H1 (cell line): ENCODE measurements around the gene MTF2. TPM values are rescaled to one million over a fixed set of nuclear protein-coding genes. Genes with fewer than 3 reads are reported as not detected.

ENCODE experiments used
- CTCF ChIA-PET: fragments of 300-600 bp; sonication (Branson Sonifier 250); formaldehyde crosslinking; loops from one replicate; lab custom pipeline; 2021; ENCODE audit not compliant: partially characterized antibody; lab: Charles Lee
- POLR2A ChIA-PET: fragments of 300-600 bp; sonication (Branson Sonifier 250); formaldehyde crosslinking; loops from one replicate; lab custom pipeline; 2021; ENCODE audit warnings: inconsistent platforms; ENCODE audit not compliant: partially characterized antibody; lab: Charles Lee
- DNase-seq, 2 experiments: peaks; one replicate each; pipeline versions ENCODE4 v3.0.0 to v3.0.0-alpha.2; 2010 to 2022; ENCODE audit warnings: low spot score in 2 of 2, low read depth in 1 of 2, mixed read lengths in 1 of 2
- FAIRE-seq: peaks from 2 replicates; lab custom pipeline; 2011; peaks lifted over from hg19 to GRCh38; lab: Jason Lieb, UNC
- H2AFZ ChIP-seq: 2 replicates; pipeline ENCODE4 v1.8.1; 2012; ENCODE audit warnings: low read length, inconsistent platforms
- H2AK5ac ChIP-seq: 2 replicates; pipeline ENCODE4 v1.6.1; 2013; ENCODE audit warnings: low read depth, low read length
- H2BK120ac ChIP-seq: replicated peaks from 2 replicates; pipeline ENCODE3; 2013; ENCODE audit warnings: low read depth, low read length, inconsistent platforms
- H2BK12ac ChIP-seq: 2 replicates; pipeline ENCODE4 v1.6.1; 2013; ENCODE audit warnings: low read depth, low read length
- H2BK15ac ChIP-seq: 2 replicates; pipeline ENCODE4 v1.6.1; 2013; ENCODE audit warnings: low read length
- H2BK20ac ChIP-seq: 2 replicates; pipeline ENCODE4 v1.6.1; 2013; ENCODE audit warnings: low read length
- H2BK5ac ChIP-seq: 2 replicates; pipeline ENCODE4 v1.6.1; 2013; ENCODE audit warnings: low read depth, low read length
- H3K14ac ChIP-seq: 2 replicates; pipeline ENCODE4 v1.6.1; 2013; ENCODE audit warnings: inconsistent platforms; ENCODE audit not compliant: insufficient read length
- H3K18ac ChIP-seq: 2 replicates; pipeline ENCODE4 v1.6.1; 2013; ENCODE audit warnings: low read length; ENCODE audit errors: extremely low read depth
- H3K23ac ChIP-seq: 2 replicates; pipeline ENCODE4 v1.6.1; 2013; ENCODE audit warnings: inconsistent platforms; ENCODE audit not compliant: insufficient read length
- H3K23me2 ChIP-seq: 2 replicates; pipeline ENCODE4 v1.6.1; 2013; ENCODE audit warnings: low read depth, low read length
- H3K27ac ChIP-seq: 2 replicates; pipeline ENCODE4 v1.6.1; 2011; ENCODE audit warnings: low read depth, low read length, inconsistent platforms
- H3K27me3 ChIP-seq, 4 experiments: replicated peaks in 1 of 4; 1 replicate in 1 of 4; 2 replicates in 3 of 4; pipeline versions ENCODE4 v1.6.1 to v1.8.1; 2011 to 2013; ENCODE audit warnings: low read length in 3 of 4, mild to moderate bottlenecking in 3 of 4, inconsistent platforms in 2 of 4, mixed read lengths in 2 of 4, moderate library complexity in 1 of 4; ENCODE audit not compliant: control insufficient read depth in 3 of 4, insufficient read depth in 3 of 4; ENCODE audit errors: extremely low read depth in 1 of 4
- H3K36me3 ChIP-seq, 4 experiments: 2 replicates each; pipeline versions ENCODE4 v1.6.1 to v1.8.1; 2011 to 2013; ENCODE audit warnings: mild to moderate bottlenecking in 4 of 4, low read length in 3 of 4, moderate library complexity in 2 of 4, control low read depth in 1 of 4, inconsistent platforms in 1 of 4; ENCODE audit not compliant: insufficient read depth in 4 of 4, control insufficient read depth in 2 of 4
- H3K4ac ChIP-seq: replicated peaks from 2 replicates; pipeline ENCODE3; 2013; ENCODE audit warnings: low read length, low read depth, mixed read lengths, inconsistent platforms; ENCODE audit not compliant: insufficient read length
- H3K4me1 ChIP-seq, 4 experiments: replicated peaks in 1 of 4; 1 replicate in 1 of 4; 2 replicates in 3 of 4; pipeline versions ENCODE4 v1.6.1 to v1.8.1; 2011 to 2013; ENCODE audit warnings: low read length in 3 of 4, inconsistent platforms in 2 of 4, mixed read lengths in 1 of 4; ENCODE audit not compliant: insufficient read depth in 4 of 4, control insufficient read depth in 3 of 4
- H3K4me2 ChIP-seq, 2 experiments: 2 replicates each; pipeline versions ENCODE4 v1.6.1 to v1.8.1; 2011 to 2013; ENCODE audit warnings: low read depth in 2 of 2, low read length in 2 of 2, control low read depth in 1 of 2, inconsistent platforms in 1 of 2, mild to moderate bottlenecking in 1 of 2; ENCODE audit not compliant: insufficient read depth in 1 of 2
- H3K4me3 ChIP-seq, 4 experiments: fragments of 200-600, 300-600 bp in 1 of 4; sonication (generic), shearing (Covaris generic), sonication (Bioruptor Twin) in 1 of 4; 2 replicates each; pipeline versions ENCODE4 v1.5.1 to v1.8.1; 2011 to 2016; ENCODE audit warnings: low read length in 4 of 4, low read depth in 3 of 4, control low read depth in 2 of 4, inconsistent platforms in 2 of 4, mild to moderate bottlenecking in 2 of 4, mixed read lengths in 1 of 4, moderate library complexity in 1 of 4; ENCODE audit not compliant: insufficient read depth in 2 of 4; ENCODE audit errors: extremely low read depth in 1 of 4
- H3K56ac ChIP-seq: replicated peaks from 2 replicates; pipeline ENCODE3; 2013; ENCODE audit warnings: low read depth, mild to moderate bottlenecking, mixed read lengths, low read length, inconsistent platforms; ENCODE audit not compliant: insufficient read length
- H3K79me1 ChIP-seq: 2 replicates; pipeline ENCODE4 v1.6.1; 2013; ENCODE audit warnings: low read depth, low read length, control low read depth
- H3K79me2 ChIP-seq, 2 experiments: 2 replicates each; pipeline versions ENCODE4 v1.6.1 to v1.8.1; 2012 to 2013; ENCODE audit warnings: low read length in 2 of 2, mild to moderate bottlenecking in 2 of 2, inconsistent platforms in 1 of 2; ENCODE audit not compliant: insufficient read depth in 2 of 2, control insufficient read depth in 1 of 2
- H3K9ac ChIP-seq, 4 experiments: replicated peaks in 1 of 4; 1 replicate in 1 of 4; 2 replicates in 3 of 4; pipeline versions ENCODE4 v1.6.1 to v1.8.1; 2011 to 2013; ENCODE audit warnings: low read depth in 3 of 4, low read length in 3 of 4, control low read depth in 2 of 4, mild to moderate bottlenecking in 2 of 4, moderate library complexity in 2 of 4, inconsistent platforms in 1 of 4; ENCODE audit errors: extremely low read depth in 1 of 4
- H3K9me3 ChIP-seq, 2 experiments: 2 replicates each; pipeline versions ENCODE4 v1.6.1 to v1.8.1; 2012 to 2013; ENCODE audit warnings: mild to moderate bottlenecking in 2 of 2, moderate library complexity in 2 of 2, control low read depth in 1 of 2, inconsistent platforms in 1 of 2, low read depth in 1 of 2, low read length in 1 of 2, mixed read lengths in 1 of 2; ENCODE audit not compliant: insufficient read depth in 2 of 2
- H4K20me1 ChIP-seq, 2 experiments: replicated peaks in 1 of 2; 2 replicates each; pipeline versions ENCODE3 to v1.8.1; 2011 to 2013; ENCODE audit warnings: inconsistent platforms in 2 of 2, low read length in 2 of 2, mild to moderate bottlenecking in 1 of 2; ENCODE audit not compliant: insufficient read depth in 2 of 2, control insufficient read depth in 1 of 2
- H4K5ac ChIP-seq: 2 replicates; pipeline ENCODE4 v1.6.1; 2013; ENCODE audit warnings: low read length, low read depth, mixed read lengths, inconsistent platforms; ENCODE audit not compliant: insufficient read length
- H4K8ac ChIP-seq: 2 replicates; pipeline ENCODE4 v1.8.0; 2013; ENCODE audit warnings: mild to moderate bottlenecking, moderate library complexity, low read length, inconsistent platforms; ENCODE audit not compliant: insufficient read depth; ENCODE audit errors: extremely low read depth
- H4K91ac ChIP-seq: replicated peaks from 2 replicates; pipeline ENCODE3; 2013; ENCODE audit warnings: low read length, mixed read lengths, inconsistent platforms; ENCODE audit not compliant: insufficient read length
- ASH2L ChIP-seq: fragments of 200-600, 300-600 bp; sonication (generic); IDR thresholded peaks from one replicate; pipeline ENCODE4 v1.7.1; 2017; ENCODE audit warnings: low read length
- CTBP2 ChIP-seq: IDR thresholded peaks from 2 replicates; pipeline ENCODE4 v1.7.0; 2011; ENCODE audit warnings: borderline replicate concordance, mild to moderate bottlenecking, moderate library complexity, mixed read lengths, low read length; ENCODE audit not compliant: insufficient read depth, insufficient read length
- NANOG ChIP-seq: IDR thresholded peaks from 2 replicates; pipeline ENCODE4 v1.6.1; 2011; ENCODE audit warnings: low read length, low read depth, mild to moderate bottlenecking, inconsistent platforms; ENCODE audit not compliant: insufficient read depth, poor library complexity, severe bottlenecking
- POU5F1 ChIP-seq: IDR thresholded peaks from 2 replicates; pipeline ENCODE4 v1.6.1; 2011; ENCODE audit warnings: low read depth, mild to moderate bottlenecking, low read length, moderate library complexity
- TAF7 ChIP-seq: optimal IDR thresholded peaks from 2 replicates; pipeline ENCODE3; 2011; ENCODE audit warnings: low read depth, mild to moderate bottlenecking, inconsistent platforms, low read length, moderate library complexity, borderline replicate concordance
- polyA plus RNA-seq, 7 experiments: library from polyadenylated mRNA; depleted of rRNA in 3 of 7; stranded (reverse) in 5 of 7; unstranded in 2 of 7; fragments of >200 nt in 5 of 7; fragments of 200-250 nt in 2 of 7; gene quantifications; 1 replicate in 5 of 7; 2 replicates in 1 of 7; 4 replicates in 1 of 7; pipeline versions ENCODE4 v1.2.1 to v1.2.3, GENCODE V29; 2011 to 2013; ENCODE audit warnings: missing spikeins in 2 of 7, mixed read lengths in 2 of 7
- total RNA-seq: library from RNA; stranded (reverse); fragmentation: NEBNext Ultra II Directional; extraction: Animal tissue kit (Norgen Biotek cat#: 25700); gene quantifications from 2 replicates; pipeline ENCODE4 v1.2.1, GENCODE V29; 2021

The MTF2 gene
- total and polyA plus RNA-seq, 2 of the 8 experiments (the other 6 are each of a cell fraction or from before 2014, with no cell fraction given), result 72.1 to 102 TPM

GRCh38 chr1:93129507-93130099 is 50.5 kb downstream of the MTF2 start:
- Histone ChIP-seq H3K27me3 (no peaks in the 10 kb centered on the region), H3K36me3 (peaks cover 12 to 63% (median 21%) of the 10 kb centered on the region in 4 experiments; a peak in 7 of 8 replicates), H2BK20ac (no peak overlapping the region), H3K4ac (no peak overlapping the region), H3K79me1 (no peaks in the 10 kb centered on the region; the same call in 1 of the 2 replicates), H3K9ac (no peak overlapping the region), H3K18ac (no peak overlapping the region), H3K79me2 (peaks cover 0 to 23% of the 10 kb centered on the region in 2 experiments; a peak in 2 of 4 replicates), H2BK120ac (no peak overlapping the region), H2BK15ac (no peak overlapping the region), H3K27ac (no peak overlapping the region), H4K5ac (no peak overlapping the region), H2AK5ac (no peak overlapping the region), H4K91ac (no peak overlapping the region), H3K23me2 (no peaks in the 10 kb centered on the region; the same call in 1 of the 2 replicates), H2AFZ (no peak overlapping the region), H3K4me3 (no peak overlapping the region), H3K9me3 (no peaks in the 10 kb centered on the region), H3K4me1 (peaks cover 0 to 6% (median 2%) of the 10 kb centered on the region in 4 experiments; a peak in 4 of 7 replicates), H4K20me1 (no peaks in the 10 kb centered on the region), H4K8ac (no peak overlapping the region), H3K4me2 (no peak overlapping the region), H2BK5ac (no peak overlapping the region), H3K23ac (no peak overlapping the region), H3K14ac (no peak overlapping the region), H3K56ac (no peak overlapping the region), H2BK12ac (no peak overlapping the region)
- DNase-seq (no peak), FAIRE-seq (no peak)
- ChIA-PET CTCF (interaction anchor here (0.8 kb wide), 1 partner anchor 50 kb away, joined by 3 read pairs; no protein-coding TSS in a partner anchor), POLR2A (interaction anchor here (1.6 kb wide), 1 partner anchor 51 kb away, joined by 4 read pairs; the partner anchor contains the start of gene MTF2)
- TF ChIP-seq POU5F1 (no peak), ASH2L (no peak), NANOG (no peak), TAF7 (no peak), CTBP2 (no peak)
